ENCODE data around the gene DSTYK.
A peak's percentile ranks its signal among the peaks of the same experiment; 100 is the strongest.
"Not testable (repeated sequence)": the region's sequence is repeated elsewhere in the genome, so short reads cannot be mapped to it uniquely, and the experiment has no call there.

Gene DSTYK

DNA sequence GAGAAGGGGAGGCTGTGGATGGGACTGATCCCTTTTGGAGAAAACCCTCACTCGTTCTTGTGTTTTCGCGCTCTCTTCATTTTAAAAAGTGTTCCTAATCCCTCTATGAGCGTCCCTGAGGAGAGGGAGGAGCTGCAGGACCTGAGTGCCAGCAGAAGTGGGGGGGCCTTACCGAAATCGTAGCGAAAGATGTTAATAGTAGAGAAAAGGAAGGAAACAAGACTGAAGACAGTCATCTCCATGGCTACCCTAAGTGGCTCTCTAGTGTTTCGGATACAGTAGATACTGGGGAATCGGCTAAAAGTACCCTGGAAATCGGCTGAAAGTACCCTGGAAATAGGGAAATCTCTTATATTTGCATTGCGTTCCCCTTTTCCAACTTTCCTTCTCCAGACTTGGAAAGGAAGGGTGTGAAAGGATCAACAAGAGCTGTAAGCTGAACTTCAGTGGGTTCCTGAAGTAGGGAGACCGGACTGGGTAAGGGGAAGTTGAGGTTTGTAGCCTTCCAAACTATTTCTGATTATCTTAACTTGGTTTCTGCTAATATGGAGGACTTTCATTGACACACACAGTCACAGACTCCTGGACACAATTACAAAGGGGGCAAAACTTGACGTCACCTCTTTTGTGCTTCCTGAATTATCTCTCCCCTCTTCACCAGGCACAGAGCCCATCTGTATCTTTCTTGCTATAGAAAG lies 486 bp upstream of the DSTYK start:
- no peak for DNase-seq

DNA sequence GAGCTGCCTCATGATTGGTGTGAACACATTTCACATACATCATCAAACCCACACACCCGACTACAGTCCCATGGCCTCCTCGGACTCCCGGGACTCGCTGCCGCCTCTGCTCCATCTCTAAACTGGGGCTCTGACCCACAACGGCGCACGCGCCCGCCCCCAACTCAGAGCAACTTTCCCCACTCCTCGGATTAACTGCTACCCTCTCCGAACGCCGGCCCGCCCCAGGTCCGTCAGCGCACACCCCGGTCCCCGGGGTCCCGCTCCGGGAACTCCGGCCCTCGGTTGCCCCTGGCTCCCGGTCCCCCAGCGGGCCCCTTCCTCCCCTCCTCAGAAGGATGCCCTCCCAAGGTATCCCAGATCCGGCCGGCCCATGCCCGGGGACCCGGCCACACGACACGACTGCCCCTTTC lies 740 bp downstream of the DSTYK start:
- no peak for DNase-seq

DNA sequence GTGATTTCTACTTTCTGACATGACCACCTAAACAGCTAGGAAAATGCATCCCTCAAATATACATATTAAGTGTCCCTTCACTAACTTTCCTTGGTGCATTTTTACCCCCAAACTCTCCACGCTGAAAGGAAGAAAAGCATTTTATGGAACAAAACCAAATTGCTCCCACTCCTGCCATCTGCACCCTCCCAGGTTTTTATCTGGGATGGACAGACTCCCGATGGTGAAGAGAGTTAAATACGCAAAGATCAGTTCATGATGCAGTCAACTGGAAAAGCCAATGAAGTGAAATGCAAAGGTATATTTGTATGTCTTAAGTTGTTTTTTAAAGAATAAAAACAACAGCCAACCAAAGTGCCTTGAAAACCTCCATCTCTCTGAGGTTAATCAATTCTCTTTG lies 2.7 kb downstream of the DSTYK start:
- DNase-seq = no peak

DNA sequence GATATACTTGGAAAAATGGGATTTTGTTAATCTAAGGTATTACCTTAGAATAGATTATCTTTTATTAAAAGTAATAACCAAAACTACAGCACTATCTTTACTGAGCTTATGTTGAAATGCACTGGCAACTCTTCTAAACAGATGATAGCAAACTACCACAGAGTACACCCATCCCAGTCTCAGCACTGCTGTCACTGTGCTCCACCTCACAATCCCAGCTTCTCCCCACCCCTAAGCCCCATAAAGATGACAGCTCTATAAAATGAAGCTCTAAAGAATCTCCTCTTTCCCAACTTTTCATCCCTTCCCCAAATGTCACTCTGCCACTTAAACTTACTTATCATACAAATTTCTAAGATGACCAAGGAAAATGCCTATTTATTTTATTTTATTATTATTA lies 6.4 kb downstream of the DSTYK start:
- no peak for DNase-seq

DNA sequence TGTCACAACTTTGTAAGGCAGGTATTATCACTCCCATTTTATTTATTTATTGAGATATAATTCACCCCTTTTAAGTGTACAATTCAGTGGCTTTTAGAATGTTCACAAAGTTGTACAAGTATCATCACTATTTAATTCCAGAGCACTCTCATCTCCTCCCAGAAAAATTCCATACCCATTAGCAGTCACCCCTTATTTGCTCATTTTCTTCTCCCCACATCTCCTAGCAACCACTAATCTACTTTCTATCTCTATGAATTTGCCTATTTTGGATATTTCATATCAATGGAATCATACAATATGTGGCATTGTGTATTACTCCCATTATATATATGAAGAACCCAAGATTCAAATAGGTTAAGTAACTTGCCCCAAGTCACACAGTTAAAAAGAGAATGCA lies 7.0 kb downstream of the DSTYK start:
- no peak for DNase-seq

DNA sequence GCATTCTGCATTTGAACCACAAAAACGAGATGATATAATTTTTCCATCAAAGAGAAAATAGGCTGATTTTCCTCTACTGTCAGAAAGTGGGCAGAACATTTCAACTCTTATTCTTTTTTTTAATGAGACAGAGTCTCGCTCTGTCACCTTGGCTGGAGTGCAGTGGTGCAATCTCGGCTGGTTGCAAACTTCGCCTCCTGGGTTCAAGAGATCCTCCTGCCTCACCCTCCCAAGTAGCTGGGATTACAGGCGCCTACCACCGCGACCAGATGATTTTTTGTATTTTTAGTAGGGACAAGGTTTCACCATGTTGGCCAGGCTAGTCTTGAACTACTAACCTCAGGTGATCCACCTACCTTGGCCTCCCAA lies 11.6 kb downstream of the DSTYK start:
- no peak for DNase-seq

DNA sequence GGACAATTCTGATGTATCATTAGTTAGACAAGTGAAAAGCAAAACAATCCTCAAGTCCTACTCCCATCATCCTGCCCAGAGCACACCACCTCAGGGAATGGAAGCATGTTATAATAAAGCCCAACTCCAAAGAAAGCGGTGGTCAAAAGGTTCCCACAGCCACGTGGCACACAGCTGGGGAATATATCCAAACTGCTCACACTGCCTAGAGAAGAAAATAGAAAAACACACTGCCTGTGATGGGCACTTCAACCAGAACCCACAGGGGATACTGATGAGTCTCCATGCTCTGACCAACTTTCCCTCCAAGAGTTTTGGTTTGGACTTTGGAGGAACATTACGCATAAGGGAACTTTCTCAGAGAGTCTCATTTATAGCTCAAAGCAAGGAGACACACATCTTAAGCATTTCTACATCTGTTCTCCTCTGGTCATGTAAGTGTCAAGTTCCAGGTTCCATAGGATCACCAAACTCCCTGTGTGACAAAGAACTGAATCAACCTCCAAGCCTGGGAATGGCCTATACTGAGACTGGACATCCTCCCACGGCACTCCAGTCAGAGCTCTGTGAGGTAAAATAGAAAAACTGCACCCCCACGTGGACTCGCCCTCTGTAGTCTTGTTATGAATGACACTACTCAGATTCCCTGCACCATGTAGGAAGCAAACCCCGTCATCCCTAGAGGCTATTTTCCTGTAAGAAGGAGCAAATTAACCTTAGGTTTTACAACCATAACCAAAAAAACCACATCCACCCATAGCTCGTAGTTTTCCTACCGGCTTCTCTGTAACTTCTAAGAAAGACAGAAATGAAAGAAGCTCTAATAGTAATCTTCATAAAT lies 12.2 kb downstream of the DSTYK start:
- DNase-seq = peak; percentile 70

DNA sequence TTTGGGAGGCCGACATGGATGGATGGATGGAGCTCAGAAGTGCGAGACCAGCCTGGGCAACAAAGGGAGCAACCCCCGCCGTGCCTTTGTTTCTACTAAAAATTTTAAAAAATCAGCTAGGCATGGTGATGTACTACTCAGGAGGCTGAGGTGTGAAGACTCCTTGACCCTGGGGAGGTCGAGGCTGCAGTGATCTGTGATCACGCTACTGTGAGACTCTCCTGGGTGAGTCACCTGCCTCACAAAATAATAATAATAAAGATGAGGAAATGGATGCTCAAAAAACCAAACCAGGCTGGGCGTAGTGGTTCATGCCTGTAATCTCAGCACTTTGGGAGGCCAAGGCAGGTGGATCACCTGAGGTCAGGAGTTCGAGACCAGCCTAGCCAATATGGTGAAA lies 19.2 kb downstream of the DSTYK start:
- no peak for DNase-seq

DNA sequence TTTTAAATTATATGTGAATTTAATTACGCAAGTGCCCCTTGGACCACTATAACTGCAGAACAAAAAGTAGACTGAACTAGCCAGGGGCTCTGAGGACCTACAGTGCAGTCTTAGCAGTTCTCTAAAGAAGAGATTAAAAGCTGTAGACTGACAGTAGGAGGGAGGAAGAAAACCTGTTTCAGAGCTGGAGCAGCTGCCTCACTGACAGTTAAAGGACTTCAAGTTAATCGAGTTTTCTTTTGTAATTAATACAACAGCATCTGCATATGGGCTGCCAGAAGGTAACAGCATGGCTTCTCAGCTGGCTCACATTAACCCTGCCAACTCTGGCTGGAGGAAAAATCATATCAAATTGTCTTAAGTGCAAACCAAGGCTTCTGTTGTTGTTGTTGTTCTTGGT lies 19.9 kb downstream of the DSTYK start:
- DNase-seq = no peak

DNA sequence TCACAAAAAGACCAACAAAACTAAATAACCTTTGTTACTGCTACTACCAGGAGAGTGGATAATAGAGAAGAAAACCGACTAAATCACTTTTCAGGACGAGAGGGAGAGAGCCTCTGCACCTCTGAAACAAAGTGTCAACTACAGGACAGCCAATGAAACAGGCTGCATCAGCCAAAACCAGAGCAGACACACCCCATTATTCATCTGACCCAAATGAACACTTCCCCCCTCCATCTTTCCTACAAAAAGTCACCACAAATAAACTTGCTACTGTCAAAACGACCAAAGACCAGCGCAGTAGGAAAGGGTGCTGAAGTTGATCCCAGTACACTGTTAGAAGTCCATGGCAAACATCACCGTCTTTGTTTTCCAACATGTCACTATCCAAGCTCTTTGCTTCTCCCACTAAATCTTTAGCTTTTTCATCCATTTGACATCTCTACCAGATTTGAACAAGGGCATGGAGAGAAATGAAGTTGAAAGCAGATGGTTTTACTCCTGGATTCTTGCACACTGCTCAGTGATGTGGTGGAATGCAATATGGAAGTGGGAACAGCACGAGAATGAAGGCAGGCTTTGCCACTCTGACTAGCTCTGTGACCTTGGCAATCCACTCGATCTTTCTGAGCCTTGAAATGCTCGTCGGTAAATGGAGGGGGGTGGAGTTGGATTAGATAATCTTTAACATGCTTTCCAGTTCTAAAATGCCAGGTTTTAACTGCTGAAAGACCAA lies 20.5 kb downstream of the DSTYK start:
- no peak for DNase-seq

DNA sequence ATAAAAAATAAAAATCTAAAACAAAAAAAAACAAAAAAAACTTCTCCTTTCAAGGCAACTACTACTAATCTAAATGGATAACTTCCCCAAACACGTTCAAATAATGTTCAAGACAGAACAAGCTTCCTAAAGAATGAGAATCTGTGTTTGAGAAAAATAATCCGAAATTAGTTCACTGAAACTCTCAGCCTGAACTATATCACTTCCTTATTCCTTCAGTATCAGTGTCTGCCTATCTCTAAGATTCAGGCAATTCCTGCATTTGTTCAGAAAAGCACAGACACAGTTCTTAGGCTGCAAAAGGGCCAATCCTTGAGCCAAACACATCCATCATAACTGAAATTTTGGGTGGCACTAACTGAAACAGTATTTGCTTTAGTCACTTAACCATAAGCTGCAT lies 22.4 kb downstream of the DSTYK start:
- no peak for DNase-seq

DNA sequence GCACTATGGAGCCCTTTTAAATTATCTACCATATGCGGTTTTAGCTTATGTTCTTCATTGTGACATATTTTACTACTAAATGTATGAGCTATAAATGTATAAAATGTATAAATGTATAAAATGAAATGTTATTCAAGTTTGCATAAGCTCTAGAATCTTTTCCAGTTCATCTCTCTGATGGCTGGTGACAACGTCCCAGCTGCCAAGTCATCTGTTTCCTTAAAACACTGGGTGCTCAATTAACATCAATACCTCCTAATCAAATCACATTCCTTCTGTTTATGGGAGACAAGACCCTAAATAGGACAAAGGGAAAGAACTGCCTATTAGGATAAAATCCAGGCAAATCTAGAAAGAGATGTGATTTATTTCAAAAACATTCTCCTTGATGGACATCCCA lies 22.9 kb downstream of the DSTYK start:
- DNase-seq = no peak

DNA sequence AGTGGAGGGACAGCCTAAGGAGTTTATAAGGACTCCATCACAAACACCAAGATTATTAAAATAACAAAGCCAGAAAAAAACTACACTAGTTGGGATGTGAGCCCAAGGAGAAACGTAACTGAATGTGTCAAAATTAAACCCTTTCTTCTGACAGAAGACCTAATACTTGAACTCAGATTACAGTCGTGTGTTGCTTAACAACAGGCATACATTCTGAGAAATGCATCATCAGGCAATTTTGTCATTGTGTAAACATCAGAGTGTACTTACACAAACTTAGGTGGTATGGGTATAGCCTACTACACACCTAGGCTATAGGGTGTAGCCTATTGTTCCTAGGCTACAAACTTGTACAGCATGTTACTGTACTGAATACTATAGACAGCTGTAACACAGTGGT lies 23.4 kb downstream of the DSTYK start:
- DNase-seq = no peak

DNA sequence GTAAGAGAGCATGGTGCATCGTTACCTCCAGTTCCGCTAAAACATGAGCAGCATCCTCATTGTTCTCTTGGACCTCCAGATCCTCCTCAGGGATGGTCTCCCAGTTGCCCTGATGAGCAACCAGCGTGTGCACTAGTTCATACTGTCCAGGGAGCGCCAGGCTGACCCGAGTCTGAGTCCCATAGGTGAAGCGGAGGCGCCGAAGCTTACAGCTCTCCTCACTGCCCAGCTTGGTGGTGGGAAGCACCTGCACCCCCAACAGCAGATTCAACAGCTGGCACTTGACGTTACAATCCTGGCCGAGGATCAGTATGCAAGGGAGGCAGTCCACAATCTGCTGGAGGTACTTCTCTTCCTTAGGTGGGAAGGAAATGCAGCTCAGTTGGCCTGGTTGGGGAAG lies 24.1 kb downstream of the DSTYK start:
- DNase-seq = no peak

DNA sequence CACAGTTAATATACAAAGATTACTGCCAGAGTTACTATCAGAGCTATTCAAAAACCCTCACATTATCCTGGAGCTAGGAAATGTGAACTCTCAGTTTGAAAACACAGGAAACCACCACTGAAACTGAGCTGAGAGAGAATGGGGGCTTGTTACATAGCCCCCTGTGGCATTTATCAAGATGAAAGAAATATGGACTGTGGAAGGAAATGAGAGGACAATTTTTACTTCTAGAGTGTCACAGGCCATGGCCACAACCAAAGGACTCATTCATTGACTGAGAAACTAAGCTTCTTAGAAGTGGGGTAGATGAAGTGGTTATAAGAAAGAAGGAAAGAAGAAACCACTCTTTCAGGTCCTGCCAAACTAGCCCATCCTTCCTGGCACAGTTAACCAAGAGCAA lies 25.3 kb downstream of the DSTYK start:
- DNase-seq = no peak

DNA sequence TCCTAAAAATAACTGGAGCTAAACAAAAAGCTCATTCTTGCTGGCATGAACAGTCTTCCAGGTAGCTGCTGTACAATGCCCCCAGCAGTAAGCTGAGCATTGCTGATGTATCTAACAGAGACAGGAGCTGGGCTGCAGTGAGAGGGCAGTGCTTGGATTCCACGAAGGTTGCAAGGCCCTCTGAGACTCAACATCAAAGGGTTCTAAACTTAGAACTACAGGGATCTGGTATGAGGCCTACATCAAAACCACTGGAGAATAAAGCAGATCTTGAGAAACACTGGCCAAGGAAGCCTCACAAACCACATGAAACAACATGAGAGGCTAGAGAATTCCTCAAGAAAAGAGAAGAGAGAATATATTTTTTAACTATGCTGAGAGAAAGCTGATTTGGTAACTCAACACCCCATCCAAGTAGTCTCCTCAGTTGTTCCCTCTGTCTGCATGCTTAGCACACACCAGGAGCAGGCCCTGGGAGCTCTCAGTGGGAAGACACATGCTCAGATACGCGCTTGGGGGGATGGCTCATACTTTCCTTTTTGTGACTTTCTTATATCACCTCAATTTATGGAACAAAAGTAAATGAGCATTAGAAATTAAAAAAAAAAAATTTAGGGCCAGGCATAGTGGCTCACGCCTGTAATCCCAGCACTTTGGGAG lies 27.7 kb downstream of the DSTYK start:
- DNase-seq = no peak

DNA sequence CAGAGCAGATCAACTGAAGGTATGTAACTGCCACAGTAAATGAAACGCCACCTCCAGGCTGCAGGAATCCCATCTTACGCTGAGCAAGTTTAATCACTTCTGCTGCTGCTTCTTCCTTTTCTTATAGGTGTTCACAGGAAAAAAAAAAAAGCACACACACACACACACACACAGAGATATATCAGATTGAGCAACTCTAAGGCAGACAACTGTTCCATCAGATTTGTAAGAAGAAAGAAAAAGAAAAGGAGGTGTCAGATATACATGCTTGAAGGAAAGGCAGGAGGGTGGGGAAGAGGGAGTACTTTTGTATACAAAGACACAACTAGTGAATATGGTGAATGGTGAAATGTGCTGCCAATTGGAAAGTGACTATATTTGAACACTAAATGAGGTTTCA lies 28.6 kb downstream of the DSTYK start:
- DNase-seq = no peak

DNA sequence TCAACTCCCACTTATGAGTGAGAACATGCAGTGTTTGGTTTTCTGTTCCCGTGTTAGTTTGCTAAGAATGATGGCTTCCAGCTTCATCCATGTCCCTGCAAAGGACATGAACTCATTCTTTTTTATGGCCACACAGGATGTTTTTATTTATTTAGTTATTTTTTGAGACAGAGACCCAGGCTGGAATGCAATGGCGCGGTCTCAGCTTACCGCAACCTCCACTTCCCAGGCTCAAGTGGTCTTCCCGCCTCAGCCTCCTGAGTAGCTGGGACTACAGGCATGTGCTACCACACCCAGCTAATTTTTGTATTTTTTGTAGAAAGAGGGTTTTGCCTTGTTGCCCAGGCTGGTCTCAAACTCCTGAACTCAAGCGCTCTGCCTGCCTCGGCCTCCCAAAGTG lies 31.2 kb downstream of the DSTYK start:
- not testable (repeated sequence) for DNase-seq

DNA sequence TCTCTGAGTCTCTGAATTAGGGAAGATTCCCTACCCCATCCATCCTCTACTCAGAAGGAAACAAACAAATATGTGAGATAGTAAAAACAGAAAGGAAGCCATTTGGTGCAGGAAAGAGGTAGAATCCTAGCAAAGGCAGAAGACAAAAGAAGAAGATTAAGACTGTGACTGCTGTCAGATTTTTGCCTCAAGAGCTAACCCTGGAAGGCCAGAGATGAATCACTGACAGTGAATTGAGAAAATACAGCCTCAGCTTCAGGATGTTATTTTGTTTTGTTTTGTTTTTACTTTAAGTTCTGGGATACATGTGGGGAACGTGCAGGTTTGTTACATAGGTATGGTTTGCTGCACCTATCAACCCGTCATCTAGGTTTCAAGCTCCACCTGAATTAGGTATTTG lies 31.7 kb downstream of the DSTYK start:
- no peak for DNase-seq

DNA sequence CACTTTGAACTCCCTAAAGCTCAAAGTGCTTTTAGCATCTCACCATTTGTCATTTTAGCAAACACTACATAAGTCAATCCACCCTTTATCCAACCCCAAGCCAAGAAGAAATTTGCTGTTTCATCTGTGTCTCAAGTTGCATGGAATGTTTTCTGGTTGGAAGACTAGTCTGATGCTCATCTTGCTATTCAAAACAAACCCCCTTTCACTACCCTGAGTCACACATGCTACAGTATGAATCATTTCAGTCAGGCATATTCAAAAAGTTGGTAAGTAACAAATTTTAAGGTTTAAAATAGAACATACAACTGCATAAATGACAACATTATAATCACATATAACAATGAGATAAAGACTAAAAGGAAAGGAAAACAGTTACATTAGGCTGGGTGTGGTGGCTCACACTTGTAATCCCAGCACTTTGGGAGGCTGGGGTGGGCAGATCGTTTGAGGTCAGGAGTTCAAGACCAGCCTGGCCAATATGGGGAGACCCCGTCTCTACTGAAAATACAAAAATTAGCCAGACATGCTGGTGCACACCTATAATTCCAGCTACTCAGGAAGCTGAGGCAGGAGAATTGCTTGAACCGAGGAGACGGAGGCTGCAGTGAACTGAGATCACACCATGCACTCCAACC lies 38.7 kb downstream of the DSTYK start:
- no peak for DNase-seq

DNA sequence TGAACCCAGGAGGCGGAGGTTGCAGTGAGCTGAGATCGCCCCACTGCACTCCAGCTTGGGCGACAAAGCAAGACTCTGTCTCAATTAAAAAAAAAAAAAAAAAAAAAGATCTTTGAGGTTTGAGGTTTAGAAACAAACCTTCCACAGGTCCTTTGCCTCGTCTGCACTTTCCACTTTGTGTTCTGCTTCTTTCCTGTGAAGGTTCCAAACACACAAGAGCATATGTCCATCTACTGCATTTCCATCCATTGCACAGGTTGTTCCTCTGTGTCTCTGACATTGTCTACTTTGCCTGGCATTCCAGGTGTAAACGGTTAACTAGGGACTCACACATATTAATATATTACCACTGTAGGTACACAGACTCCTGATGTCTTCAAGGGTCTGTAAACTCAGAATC lies 40.1 kb downstream of the DSTYK start:
- no peak for DNase-seq

DNA sequence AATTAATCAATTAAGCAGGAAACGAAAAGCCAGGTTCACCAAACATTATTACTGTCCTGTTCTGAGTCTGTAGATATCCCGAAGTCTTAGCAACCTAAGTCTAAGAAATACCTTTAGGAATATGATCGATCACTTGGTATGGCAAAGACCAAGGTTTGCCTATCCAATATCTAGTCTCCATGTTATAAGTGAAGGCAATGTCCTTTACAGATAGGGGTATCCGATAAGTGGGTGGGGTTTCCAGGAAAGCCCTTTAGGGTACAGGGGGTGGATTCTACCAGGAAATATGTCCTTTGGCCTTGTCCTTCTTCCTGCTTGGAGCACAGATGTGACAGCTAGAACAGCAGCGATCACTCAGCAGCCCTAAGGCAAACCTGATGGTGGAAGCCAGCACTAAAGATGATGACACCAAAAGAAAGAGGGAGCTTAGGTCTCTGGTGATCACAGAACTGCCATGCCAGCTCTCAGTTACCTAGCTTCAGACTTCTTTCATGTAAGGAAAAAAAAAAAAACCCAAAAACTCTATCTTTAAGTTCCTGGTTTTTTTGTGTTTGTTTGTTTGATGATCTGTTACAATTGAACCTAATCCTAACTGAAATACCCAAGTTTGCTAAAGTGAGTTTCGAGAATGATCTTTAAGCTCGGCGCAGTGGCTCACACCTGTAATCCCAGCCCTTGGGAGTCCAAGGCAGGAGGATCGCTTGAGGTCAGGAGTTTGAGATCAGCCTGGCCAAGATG lies 40.8 kb downstream of the DSTYK start:
- no peak for DNase-seq

All from activated effector memory CD4-positive, alpha-beta T cell treated with anti-CD3 and anti-CD28 coated beads, Interleukin-2, amount 50 U/mL, for 16 hours (primary cell).